ENCODE measurements around the gene NFAM1. TPM values are rescaled to one million over a fixed set of nuclear protein-coding genes. Genes with fewer than 3 reads are reported as not detected.

Gene NFAM1
- total and polyA plus RNA-seq, 12 donors = 0.44 to 11.2 (median 7.1) TPM

- H3K36me3 ChIP-seq (replicated peaks in 1 of 2) = no peaks in the 10 kb centered on the region
- intact Hi-C loops (cut with DNase I) = no loop called here
- TF ChIP-seq POLR2A (IDR thresholded peaks at IDR 0.05) = no peak
- no peak for TF ChIP-seq CTCF (IDR thresholded peaks at IDR 0.05)
- no peak overlapping the region for H3K4me3 ChIP-seq
- 72 to 89% (median 84%) methylated on average over 2 to 11 of the region's 11 CpGs for WGBS, 4 donors
- H3K9me3 ChIP-seq (replicated peaks in 1 of 3) = no peaks in the 10 kb centered on the region
- no peak for DNase-seq
- no peaks in the 10 kb centered on the region for H3K27me3 ChIP-seq
- no peak overlapping the region for H3K27ac ChIP-seq
- H3K4me1 ChIP-seq (replicated peaks in 1 of 2) = no peaks in the 10 kb centered on the region
Measured at GRCh38 chr22:42452456-42452855, 20.3 kb upstream of the NFAM1 start.

GRCh38 chr22:42451499-42452145, 19.4 kb upstream of the NFAM1 start:
- DNase-seq = no peak
- H3K27ac ChIP-seq = no peak overlapping the region
- H3K36me3 ChIP-seq (replicated peaks in 1 of 2) = no peaks in the 10 kb centered on the region
- no peaks in the 10 kb centered on the region for H3K27me3 ChIP-seq
- H3K4me1 ChIP-seq (replicated peaks in 1 of 2) = no peaks in the 10 kb centered on the region
- H3K4me3 ChIP-seq = no peak overlapping the region
- no peak for TF ChIP-seq POLR2A (IDR thresholded peaks at IDR 0.05)
- no peak for TF ChIP-seq CTCF (IDR thresholded peaks at IDR 0.05)
- 80 to 85% (median 83%) methylated on average over 11 of the region's 11 CpGs for WGBS, 4 donors
- intact Hi-C loops (cut with DNase I) = no loop called here
- H3K9me3 ChIP-seq (replicated peaks in 1 of 3) = no peaks in the 10 kb centered on the region

DNA sequence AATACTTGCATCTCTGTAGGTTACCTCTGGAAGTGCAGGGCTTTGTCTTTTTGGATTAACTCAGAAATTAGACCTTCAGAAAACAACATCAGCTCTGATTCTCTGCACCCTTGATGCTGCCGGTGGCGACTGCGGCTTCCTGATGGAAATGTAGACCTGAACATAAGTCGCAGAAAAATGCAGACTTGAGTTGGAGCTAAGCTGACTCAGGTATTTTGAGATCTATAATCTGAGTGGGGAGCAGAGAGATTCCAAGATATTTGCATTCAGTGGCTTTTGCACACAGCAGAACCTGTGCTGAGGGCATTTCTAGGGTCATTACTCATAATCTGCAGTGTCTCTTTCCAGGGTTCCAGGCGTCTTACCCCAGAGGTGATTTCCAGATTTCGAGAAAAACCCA, 18.7 kb upstream of the NFAM1 start:
- H3K27ac ChIP-seq = no peak overlapping the region
- no peaks in the 10 kb centered on the region for H3K36me3 ChIP-seq (replicated peaks in 1 of 2)
- no peak for DNase-seq
- no peaks in the 10 kb centered on the region for H3K9me3 ChIP-seq (replicated peaks in 1 of 3)
- H3K27me3 ChIP-seq = no peaks in the 10 kb centered on the region
- WGBS, 4 donors = 78 to 84% (median 81%) methylated on average over 6 of the region's 6 CpGs
- no peak for TF ChIP-seq POLR2A (IDR thresholded peaks at IDR 0.05)
- no peak for TF ChIP-seq CTCF (IDR thresholded peaks at IDR 0.05)
- no peaks in the 10 kb centered on the region for H3K4me1 ChIP-seq (replicated peaks in 1 of 2)
- no peak overlapping the region for H3K4me3 ChIP-seq
- intact Hi-C loops (cut with DNase I) = no loop called here

GRCh38 chr22:42446151-42446550, 13.9 kb upstream of the NFAM1 start:
- no peak overlapping the region for H3K4me3 ChIP-seq
- H3K36me3 ChIP-seq (replicated peaks in 1 of 2) = no peaks in the 10 kb centered on the region
- no peaks in the 10 kb centered on the region for H3K27me3 ChIP-seq
- H3K27ac ChIP-seq = no peak overlapping the region
- DNase-seq = no peak
- WGBS, 4 donors = 90 to 98% (median 93%) methylated on average over 7 to 13 of the region's 13 CpGs
- intact Hi-C loops (cut with DNase I) = no loop called here
- no peaks in the 10 kb centered on the region for H3K9me3 ChIP-seq (replicated peaks in 1 of 3)
- no peak for TF ChIP-seq POLR2A (IDR thresholded peaks at IDR 0.05)
- no peak for TF ChIP-seq CTCF (IDR thresholded peaks at IDR 0.05)
- peaks cover 11 to 20% of the 10 kb centered on the region in 2 donors for H3K4me1 ChIP-seq (replicated peaks in 1 of 2)

All from adrenal gland (tissue), 12 donors.